PC-9 (cell line): ENCODE data around the gene WDR7.

ENCODE experiments used
- CTCF ChIP-seq: fragments of 200-600 bp; sonication (generic); conservative IDR thresholded peaks from 2 replicates; pipeline ENCODE4 v1.6.1; 2017; ENCODE audit warnings: mixed run types, antibody characterized with exemption, mild to moderate bottlenecking, moderate library complexity
- EZH2 ChIP-seq: fragments of 200-600 bp; sonication (generic); IDR thresholded peaks from 2 replicates; pipeline ENCODE4 v1.8.0; 2017; ENCODE audit warnings: antibody characterized with exemption, low read depth

- TF ChIP-seq EZH2 (no peak), CTCF (no peak)
These were observed 424.7 kb downstream of the WDR7 start for GRCh38 chr18:57075716-57076400.
